NCI-H1105 treated with DMSO at 0.1 percent for 48 hours (cell line): ENCODE results near the gene LCA5L.
A peak's percentile ranks its signal among the peaks of the same experiment; 100 is the strongest.

Experiments used
- DNase-seq: peaks from one replicate; lab custom pipeline; 2025; lab: John Stamatoyannopoulos, UW

Gene LCA5L

GRCh38 chr21:39445321-39446269, at the start of gene LCA5L:
Gene LCA5L, minus strand, starts transcription at chr21:39445778. Its CDS starts 17,285 bp downstream, at chr21:39428493.
- peak; percentile 86 for DNase-seq

GRCh38 chr21:39489380-39489924, 43.9 kb upstream of the LCA5L start:
- peak; percentile 11 for DNase-seq

- no peak for DNase-seq
These were observed 39.2 kb upstream of the LCA5L start for GRCh38 chr21:39484711-39485276.

GRCh38 chr21:39483917-39484316, 38.3 kb upstream of the LCA5L start:
- no peak for DNase-seq

GRCh38 chr21:39481886-39482285, 36.3 kb upstream of the LCA5L start:
- no peak for DNase-seq

GRCh38 chr21:39480271-39480670, 34.7 kb upstream of the LCA5L start:
- no peak for DNase-seq

GRCh38 chr21:39479814-39480182, 34.2 kb upstream of the LCA5L start:
- DNase-seq, result no peak

GRCh38 chr21:39479164-39479813, 33.7 kb upstream of the LCA5L start:
- no peak for DNase-seq

GRCh38 chr21:39474611-39475010, 29.0 kb upstream of the LCA5L start:
- no peak for DNase-seq

- no peak for DNase-seq
These were observed 27.2 kb upstream of the LCA5L start for GRCh38 chr21:39472786-39473185.

- no peak for DNase-seq
These were observed 26.0 kb upstream of the LCA5L start for GRCh38 chr21:39471598-39471997.

GRCh38 chr21:39468559-39468958, 23.0 kb upstream of the LCA5L start:
- DNase-seq, result no peak

- DNase-seq, result no peak
These were observed 22.2 kb upstream of the LCA5L start for GRCh38 chr21:39467746-39468145.

- DNase-seq, result no peak
These were observed 21.0 kb upstream of the LCA5L start for GRCh38 chr21:39466584-39466983.

- DNase-seq, result no peak
These were observed 17.7 kb upstream of the LCA5L start for GRCh38 chr21:39463308-39463707.

- DNase-seq, result no peak
These were observed 15.8 kb upstream of the LCA5L start for GRCh38 chr21:39461419-39461818.

GRCh38 chr21:39456665-39457064, 11.1 kb upstream of the LCA5L start:
- DNase-seq, result no peak

- no peak for DNase-seq
These were observed 9.5 kb upstream of the LCA5L start for GRCh38 chr21:39454949-39455668.

- DNase-seq, result no peak
These were observed 8.1 kb upstream of the LCA5L start for GRCh38 chr21:39453571-39454179.

GRCh38 chr21:39452970-39453342, 7.4 kb upstream of the LCA5L start:
- DNase-seq, result no peak

- no peak for DNase-seq
These were observed 6.8 kb upstream of the LCA5L start for GRCh38 chr21:39452207-39452969.
